ENCODE measurements around the gene RYR3.

Gene RYR3

GRCh38 chr15:33322091-33322490, 11.3 kb downstream of the RYR3 start:
- no peak for DNase-seq

DNA sequence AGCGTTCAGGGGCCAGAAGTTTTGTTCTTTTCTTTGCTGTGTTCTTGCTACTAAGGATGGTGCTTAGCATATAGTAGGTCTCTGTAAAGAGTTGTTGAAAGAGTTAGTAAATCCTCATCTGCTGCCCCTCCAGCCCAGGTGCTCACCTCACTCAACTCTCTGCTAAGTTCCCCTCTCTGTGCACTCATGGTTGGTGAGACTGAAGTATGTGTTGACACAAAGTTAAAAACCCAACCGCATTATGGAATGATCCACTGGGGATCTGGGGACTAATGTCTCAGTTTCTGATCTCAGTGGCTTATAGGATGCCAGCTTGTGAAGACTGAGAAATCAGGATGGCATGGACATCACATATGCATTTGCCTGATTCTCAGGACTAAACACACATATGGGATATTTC, 13.8 kb downstream of the RYR3 start:
- no peak for DNase-seq

DNA sequence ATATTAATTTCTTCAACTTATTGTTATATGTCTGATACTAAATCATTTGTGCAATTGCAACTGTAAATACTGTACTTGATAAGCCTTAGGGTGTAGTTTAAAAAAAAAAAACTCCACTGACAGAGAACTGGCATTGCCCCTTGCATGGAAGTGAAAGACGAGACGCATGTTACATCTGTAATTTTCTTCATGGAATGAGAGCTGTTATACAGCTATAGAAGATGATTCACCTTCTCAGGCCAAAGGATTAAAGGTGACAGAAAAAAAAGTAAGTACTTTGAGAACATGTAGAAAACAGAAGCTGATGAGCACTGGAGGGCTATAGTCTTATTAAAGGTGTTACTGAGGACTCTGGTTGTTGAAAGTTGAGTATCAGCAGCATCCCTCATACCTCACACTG, 16.1 kb downstream of the RYR3 start:
- DNase-seq: no peak

DNA sequence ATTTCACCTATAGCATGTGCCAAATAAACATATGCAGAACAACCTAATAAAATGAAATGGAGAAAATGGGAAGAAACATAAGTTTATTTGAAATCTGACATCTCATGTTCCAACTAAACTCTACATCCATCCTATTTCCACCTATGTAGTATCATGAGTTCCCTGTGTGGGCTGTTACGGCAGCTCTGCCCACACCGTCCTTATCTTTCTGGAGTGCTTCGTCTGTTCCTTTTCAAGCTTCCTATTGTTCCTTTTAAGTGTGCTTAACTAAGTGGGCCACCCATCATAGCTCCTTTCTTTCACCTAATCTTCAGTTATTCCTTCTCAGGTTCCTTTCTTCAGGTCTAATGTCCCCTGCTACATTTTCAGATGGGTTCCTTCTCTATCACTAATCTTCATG, 17.3 kb downstream of the RYR3 start:
- no peak for DNase-seq

- no peak for DNase-seq
Measured at GRCh38 chr15:33329457-33329856, 18.7 kb downstream of the RYR3 start.

DNA sequence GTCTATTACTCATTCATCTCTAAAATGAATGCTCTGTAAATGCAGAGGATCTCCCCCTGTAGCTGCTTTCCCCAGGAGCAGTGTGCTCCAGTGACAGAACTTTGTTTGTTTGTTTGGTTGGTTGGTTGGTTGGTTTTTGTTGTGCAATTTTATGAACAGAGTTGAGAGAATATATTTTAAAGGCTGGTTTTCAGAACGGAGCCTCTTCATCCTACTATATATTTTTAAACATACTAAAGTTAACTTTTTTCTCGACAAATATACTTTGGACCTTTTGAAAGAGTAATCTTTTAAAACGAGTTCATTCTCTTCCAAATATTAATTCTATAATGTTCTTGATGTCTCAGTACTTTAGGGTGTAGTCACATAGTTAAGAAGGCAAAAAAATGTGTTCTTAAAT, 20.2 kb downstream of the RYR3 start:
- peak; percentile 89 for DNase-seq

GRCh38 chr15:33341953-33342352, 31.2 kb downstream of the RYR3 start:
- DNase-seq: no peak

GRCh38 chr15:33343275-33343674, 32.5 kb downstream of the RYR3 start:
- DNase-seq: no peak

GRCh38 chr15:33344111-33344510, 33.3 kb downstream of the RYR3 start:
- DNase-seq: no peak

DNA sequence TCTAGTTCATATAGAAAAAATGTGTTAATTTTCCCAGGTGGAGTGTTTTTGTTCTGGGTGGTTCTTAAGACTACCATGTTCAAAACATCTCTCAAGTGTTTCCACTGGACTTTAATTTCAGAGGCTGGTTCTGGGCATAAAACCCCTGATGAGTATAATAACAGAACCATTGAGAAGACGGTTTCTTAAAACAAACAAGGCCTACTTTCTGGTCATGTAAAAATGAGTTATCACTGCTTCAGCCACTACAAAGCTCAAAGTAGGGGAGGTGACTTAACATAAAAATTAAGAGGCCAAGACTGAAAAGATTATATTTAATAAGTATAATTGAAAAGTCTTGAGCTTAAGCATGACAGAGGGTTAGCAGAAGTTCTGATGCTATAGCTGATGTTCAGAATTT, 33.8 kb downstream of the RYR3 start:
- DNase-seq: no peak

DNA sequence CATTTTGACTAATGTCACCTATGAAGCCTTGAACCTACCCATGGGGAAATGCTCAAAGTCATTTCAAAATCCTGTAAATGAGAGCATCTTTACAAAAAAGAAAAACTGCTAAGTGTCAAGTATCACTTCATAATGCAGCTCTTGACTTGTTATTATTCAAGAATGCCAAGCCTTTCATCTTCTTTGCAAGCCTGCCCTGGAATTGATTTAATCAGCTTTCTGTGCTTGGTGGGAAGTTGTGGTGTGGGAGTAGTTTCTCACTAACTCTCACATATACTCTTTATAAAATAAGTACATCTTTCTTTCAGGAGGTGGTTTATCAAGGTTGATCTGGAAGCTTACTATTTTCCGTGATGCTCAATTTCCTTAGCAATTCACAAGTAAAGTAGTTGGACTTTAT, 43.6 kb downstream of the RYR3 start:
- DNase-seq: no peak

DNA sequence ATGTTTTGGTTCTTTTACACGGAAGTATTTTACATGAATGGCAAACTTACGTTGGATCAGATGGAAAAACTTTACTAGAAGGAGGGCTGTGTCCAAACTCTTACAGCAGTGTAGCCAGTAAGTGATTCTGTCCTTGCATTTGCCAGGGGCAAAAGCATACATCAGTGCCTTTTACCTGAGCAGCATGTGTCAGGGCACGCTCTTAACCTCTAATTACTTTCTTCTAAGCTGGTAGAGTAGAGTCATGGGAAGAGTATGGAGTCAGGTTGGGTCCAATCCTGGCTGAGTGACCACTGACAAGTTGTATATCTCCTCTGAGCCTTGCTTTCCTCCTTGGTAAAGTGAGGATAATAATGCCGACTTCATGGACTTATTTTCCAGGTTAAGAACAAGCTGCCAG, 47.1 kb downstream of the RYR3 start:
- no peak for DNase-seq

DNA sequence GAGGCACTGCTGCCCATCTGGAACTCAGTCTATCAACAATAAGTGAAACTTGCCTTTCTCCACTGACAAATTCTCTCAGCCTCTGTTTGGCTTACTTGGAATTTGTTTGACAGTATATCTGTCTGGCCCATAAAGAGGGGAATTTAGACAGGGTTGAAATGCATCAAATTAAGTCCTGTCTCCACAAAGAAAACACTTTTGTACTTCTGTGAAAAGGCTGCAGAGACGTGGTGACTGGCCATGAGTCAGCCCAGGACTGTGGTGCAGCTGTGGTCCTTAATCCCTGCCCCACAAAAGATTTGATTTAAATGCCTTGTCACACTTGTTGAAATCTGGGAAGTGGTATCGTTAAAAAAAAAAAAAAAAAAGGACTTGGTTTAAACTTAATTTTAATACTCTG, 47.5 kb downstream of the RYR3 start:
- DNase-seq: no peak

GRCh38 chr15:33360886-33361285, 50.1 kb downstream of the RYR3 start:
- DNase-seq: no peak

DNA sequence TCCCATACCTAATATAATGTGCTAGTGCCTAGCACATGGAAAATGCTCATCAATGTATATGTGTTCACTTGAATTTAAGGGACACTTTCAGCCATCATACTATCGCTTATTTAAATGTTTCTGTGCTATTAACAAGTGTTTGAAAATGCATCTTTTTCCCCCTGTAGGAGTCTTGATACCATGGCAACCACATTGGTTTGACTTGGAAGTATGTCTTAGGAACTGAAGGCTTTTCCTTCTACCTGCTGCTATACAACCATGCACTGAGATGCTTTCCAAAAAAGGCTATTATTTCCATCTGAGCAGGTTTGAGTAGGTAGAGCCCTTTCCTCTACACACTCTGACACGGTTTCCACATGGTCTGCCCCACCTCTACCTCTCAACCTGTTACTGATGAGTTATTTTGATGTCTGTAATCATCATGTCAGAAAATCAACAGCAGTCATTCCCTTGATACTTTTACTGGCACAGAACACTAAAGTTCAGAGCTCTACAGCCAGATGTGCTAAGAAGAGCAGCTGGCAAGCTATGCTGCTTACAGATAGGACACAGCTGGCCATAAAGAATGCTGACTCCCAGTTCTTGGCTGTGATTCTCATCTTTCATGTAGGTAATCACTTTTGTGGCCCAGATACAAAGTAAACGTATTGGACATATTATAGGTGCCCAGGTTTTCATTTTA, 59.3 kb downstream of the RYR3 start:
- DNase-seq: no peak

GRCh38 chr15:33370623-33371020, 59.9 kb downstream of the RYR3 start:
- DNase-seq: no peak

- DNase-seq: no peak
Measured at GRCh38 chr15:33371159-33371558, 60.4 kb downstream of the RYR3 start.

- no peak for DNase-seq
Measured at GRCh38 chr15:33374226-33374914, 63.6 kb downstream of the RYR3 start.

DNA sequence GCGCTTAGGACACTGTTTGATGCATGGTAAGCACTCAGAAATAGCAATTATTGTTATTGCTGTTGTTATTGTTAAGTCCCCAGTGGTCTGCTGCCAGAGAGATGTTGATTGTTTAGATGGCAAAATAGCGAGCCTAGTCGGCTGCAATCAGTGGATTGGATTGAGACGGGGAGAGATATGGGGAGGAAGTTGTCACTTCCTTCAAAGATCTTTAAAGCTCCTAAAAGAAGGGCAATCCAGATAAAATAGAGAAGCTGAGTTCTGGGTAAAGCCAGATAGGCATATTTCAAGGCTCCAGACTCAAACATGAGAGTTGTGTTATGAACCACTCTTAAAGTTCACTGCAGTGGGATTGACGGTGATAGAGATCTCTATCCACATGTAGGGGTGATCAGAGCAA, 64.5 kb downstream of the RYR3 start:
- no peak for DNase-seq

DNA sequence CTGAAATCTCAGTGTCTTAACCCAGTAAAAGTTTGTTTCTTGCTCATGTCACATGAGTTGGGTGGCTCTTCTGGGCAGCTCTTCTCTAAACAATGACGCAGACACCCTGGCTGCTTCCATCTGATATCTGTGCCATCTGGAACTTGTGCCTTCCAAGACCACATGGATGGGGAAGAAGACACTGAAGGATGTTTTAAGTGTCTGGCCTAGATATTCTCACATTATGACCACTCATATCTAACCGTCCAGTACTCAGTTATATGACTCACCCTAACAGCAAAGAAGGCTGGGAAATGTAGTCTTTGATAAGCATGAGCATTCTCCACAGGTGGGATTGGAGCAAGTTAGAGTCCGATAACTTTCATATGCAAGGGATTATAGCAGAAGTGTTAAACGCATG, 66.4 kb downstream of the RYR3 start:
- no peak for DNase-seq

GRCh38 chr15:33378866-33379480, 68.2 kb downstream of the RYR3 start:
- DNase-seq: no peak

- DNase-seq: no peak
Measured at GRCh38 chr15:33380406-33380805, 69.6 kb downstream of the RYR3 start.

- no peak for DNase-seq
Measured at GRCh38 chr15:33382491-33382890, 71.7 kb downstream of the RYR3 start.

DNA sequence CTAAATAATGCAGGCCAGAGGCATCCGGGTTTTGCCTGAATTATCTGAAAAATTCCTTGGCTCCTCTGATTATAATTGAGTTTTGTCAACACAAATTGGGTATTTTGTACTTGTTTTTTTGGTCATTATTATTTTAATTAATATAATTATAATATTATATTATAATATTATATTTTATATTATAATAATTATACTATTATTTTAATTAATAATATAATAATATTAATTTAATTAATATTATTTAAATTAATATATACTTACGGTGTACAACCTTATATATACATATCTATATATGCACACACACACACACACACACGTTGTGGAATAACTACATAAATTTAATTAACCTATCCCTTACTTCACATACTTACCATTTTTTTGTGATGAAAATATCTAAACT, 73.5 kb downstream of the RYR3 start:
- no peak for DNase-seq

GRCh38 chr15:33392453-33392852, 81.7 kb downstream of the RYR3 start:
- no peak for DNase-seq

Data from NCI-H748 treated with DMSO at 0.1 percent for 48 hours (cell line).